Ishikawa (cell line): ENCODE results near the gene MMS19.

Experiments used
- CEBPB ChIP-seq: IDR thresholded peaks from 2 replicates; pipeline ENCODE4 v1.6.1; 2012
- EP300 ChIP-seq: IDR thresholded peaks from 2 replicates; pipeline ENCODE4 v1.6.1; 2012; ENCODE audit warnings: borderline replicate concordance
- MAX ChIP-seq: IDR thresholded peaks from 2 replicates; pipeline ENCODE4 v1.6.1; 2012
- NFIC ChIP-seq: IDR thresholded peaks from 2 replicates; pipeline ENCODE4 v1.6.1; 2012
- RAD21 ChIP-seq: IDR thresholded peaks from 2 replicates; pipeline ENCODE4 v1.6.1; 2012; ENCODE audit warnings: low read depth
- TAF1 ChIP-seq: IDR thresholded peaks from 2 replicates; pipeline ENCODE4 v1.6.1; 2012; ENCODE audit warnings: low read depth, mild to moderate bottlenecking
- TEAD4 ChIP-seq: IDR thresholded peaks from 2 replicates; pipeline ENCODE4 v1.6.1; 2012
- TF ChIP-seq, protein P1 (sequence below): IDR thresholded peaks from 2 replicates; pipeline ENCODE4 v1.6.1; 2012; ENCODE audit warnings: low read depth, mild to moderate bottlenecking

DNA sequence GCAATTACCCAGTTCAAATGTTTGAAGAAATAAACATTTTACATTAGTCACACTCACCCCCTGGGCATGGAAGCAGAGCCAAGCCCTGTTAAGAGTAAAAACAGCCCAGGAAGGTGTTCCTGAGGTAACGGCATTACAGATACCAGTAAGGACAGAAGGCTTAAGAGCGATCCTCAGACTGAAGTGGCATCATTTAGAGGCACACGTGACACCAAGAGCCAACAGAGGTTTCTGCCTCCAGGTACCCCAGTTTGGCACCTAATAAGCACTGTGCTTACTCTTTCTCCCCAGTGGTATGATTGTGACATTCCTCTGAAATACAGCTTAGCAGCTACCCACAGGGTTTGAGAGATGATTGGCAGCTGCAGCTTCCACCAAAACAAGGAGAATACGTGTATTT lies 17.2 kb downstream of the MMS19 start:
- TF ChIP-seq MAX: no peak
- TF ChIP-seq, protein P1, sequence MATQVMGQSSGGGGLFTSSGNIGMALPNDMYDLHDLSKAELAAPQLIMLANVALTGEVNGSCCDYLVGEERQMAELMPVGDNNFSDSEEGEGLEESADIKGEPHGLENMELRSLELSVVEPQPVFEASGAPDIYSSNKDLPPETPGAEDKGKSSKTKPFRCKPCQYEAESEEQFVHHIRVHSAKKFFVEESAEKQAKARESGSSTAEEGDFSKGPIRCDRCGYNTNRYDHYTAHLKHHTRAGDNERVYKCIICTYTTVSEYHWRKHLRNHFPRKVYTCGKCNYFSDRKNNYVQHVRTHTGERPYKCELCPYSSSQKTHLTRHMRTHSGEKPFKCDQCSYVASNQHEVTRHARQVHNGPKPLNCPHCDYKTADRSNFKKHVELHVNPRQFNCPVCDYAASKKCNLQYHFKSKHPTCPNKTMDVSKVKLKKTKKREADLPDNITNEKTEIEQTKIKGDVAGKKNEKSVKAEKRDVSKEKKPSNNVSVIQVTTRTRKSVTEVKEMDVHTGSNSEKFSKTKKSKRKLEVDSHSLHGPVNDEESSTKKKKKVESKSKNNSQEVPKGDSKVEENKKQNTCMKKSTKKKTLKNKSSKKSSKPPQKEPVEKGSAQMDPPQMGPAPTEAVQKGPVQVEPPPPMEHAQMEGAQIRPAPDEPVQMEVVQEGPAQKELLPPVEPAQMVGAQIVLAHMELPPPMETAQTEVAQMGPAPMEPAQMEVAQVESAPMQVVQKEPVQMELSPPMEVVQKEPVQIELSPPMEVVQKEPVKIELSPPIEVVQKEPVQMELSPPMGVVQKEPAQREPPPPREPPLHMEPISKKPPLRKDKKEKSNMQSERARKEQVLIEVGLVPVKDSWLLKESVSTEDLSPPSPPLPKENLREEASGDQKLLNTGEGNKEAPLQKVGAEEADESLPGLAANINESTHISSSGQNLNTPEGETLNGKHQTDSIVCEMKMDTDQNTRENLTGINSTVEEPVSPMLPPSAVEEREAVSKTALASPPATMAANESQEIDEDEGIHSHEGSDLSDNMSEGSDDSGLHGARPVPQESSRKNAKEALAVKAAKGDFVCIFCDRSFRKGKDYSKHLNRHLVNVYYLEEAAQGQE: no peak
- TF ChIP-seq EP300: no peak
- TF ChIP-seq CEBPB: no peak
- TF ChIP-seq TAF1: no peak
- TF ChIP-seq TEAD4: no peak
- no peak for TF ChIP-seq RAD21
- no peak for TF ChIP-seq NFIC
